ENCODE measurements around the gene LRRC73.
A peak's percentile ranks its signal among the peaks of the same experiment; 100 is the strongest.
"Not testable (repeated sequence)": the region's sequence is repeated elsewhere in the genome, so short reads cannot be mapped to it uniquely, and the experiment has no call there.

The LRRC73 gene

DNA sequence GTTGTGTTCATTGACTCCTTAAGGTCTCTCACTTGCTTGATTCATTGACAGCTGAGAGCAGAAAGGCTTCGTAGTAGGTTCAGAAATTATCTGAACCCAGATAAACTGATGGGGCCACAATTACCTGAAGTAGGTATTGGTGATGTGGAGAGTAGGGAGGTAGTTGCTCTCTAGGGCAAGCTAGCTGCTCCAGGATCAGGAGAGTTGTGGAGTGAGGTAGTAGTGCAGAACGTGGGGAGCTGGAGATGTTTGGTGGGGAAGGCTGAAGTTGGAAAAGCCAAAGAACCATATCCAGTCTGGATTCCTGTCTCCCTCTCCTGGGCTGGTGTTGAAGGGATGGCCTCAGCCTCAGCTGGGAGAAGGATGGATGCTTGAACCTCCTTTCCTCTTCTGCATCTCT, 16.9 kb downstream of the LRRC73 start:
- DNase-seq (ENCODE audit: low spot score): no peak

DNA sequence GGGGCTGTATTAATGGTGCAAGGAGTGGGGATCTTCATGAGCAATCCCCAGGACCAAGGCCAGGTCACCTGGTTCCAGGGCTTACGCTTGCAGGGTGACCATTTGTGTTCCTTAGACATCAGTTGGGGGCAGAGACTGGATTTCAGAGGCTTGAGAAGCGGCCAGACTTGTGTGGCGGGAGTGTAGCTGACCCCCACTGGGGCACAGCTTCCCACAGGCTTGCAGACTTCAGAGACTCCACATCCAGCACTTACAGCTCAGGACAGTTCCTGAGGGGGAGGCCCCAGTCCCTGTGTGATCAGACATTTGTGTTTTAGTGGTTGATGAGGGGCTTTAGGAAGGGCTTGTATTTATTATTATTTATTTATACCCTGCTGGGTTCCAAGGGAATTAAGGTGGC, 17.5 kb downstream of the LRRC73 start:
- DNase-seq (ENCODE audit: low spot score): no peak

- no peak for DNase-seq (ENCODE audit: low spot score)
These were observed 18.1 kb downstream of the LRRC73 start for GRCh38 chr6:43491750-43492661.

- DNase-seq (ENCODE audit: low spot score): no peak
These were observed 19.6 kb downstream of the LRRC73 start for GRCh38 chr6:43490523-43490939.

DNA sequence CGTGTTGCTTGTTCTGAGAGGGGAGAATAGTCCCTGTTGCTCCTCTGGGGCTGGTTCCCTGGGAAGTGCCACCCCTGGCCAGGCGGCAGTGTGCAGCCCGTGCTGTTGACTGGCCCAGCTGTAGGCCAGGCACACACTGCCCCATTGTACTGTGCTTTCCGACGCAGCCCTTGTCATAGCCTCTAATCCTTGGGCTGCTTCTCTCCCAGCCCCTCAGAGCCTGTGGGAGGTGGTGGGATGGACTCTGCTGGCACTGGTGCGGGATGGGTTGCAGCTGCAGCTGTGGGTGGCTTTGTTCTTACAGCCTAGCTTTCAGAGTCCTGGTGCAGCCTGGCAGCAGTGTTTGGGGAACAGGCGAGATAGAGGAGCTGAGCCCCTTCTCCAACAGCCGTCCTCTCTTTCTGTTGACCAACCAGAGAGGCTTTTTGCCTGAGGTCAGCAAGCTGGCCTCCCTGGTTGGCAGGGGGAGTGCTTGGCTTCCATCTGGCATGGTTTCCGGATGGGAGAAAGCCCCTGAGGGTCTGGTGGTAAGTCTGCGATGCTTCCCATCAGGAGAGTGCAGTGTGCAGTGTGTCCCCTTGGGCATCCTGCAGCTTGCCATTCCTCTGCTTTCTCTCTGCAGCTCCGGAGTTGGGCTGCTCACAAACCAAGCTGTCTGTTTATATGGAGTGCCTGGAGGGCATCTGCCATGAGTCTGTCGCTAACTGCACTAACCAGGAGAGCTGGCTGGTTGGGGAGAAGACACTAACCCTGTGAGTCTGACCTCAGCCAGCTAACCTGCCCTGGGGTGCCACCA, 20.7 kb downstream of the LRRC73 start:
- no peak for DNase-seq (ENCODE audit: low spot score)

DNA sequence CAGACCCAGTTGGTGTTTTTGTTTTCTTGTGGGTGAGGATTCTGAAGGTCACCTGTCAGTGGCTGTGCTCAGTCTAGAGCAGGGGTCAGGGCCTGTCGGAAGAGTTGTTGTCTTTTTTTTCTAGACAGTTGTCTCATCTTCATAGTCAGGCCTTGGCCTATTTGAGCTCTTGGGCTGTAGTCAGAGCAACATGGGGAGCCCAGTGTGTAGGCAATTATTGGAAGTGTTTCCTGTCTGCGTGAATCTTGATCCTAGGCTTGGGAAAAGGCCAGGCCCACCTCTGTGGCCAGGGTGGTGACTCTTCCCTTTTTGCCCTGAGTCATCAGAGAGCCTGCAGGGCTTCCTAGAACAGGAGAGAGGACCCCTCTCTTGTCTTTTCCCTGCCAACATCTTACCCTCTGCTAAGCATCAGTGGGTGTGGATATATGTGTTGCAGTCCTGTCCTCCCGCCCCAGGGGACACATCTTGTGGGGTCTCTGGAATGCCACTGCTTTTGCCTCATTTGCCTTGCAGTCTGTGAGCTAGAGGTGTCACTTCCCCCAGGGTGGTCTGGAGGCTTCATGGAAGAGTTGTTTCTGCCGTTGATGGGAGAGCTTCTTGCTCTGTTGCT, 21.4 kb downstream of the LRRC73 start:
- no peak for DNase-seq (ENCODE audit: low spot score)

DNA sequence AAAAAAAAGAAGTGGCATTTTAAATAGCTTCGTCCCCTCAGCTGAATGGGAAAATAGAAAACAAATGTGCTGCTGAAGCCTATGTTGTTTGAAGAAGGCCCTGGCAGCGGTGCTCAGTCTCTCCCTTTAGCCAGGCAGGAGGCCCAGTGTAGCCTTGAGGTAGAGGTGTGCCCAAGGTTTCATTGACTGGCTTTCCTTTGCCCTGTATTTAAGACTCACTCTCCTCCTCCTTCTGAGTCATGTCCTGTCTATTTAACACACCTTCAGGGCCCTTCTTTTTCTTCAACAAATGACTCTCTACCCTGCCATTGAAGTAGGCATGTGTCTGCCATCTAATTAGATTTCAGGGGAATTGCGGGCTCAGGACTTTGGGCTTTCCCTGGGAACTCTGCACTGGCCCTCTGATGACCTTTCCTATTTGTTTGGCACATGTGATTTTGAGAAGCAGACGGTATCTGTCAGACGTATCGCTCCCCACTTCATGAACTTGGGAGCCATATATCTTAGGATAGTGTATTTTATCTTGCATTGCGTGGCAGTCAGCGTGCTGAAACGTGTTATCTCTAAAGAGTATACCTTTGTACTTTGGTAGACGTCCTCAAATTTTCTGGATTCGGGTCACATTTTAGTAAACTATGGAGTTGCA, 28.4 kb downstream of the LRRC73 start:
- no peak for DNase-seq (ENCODE audit: low spot score)

DNA sequence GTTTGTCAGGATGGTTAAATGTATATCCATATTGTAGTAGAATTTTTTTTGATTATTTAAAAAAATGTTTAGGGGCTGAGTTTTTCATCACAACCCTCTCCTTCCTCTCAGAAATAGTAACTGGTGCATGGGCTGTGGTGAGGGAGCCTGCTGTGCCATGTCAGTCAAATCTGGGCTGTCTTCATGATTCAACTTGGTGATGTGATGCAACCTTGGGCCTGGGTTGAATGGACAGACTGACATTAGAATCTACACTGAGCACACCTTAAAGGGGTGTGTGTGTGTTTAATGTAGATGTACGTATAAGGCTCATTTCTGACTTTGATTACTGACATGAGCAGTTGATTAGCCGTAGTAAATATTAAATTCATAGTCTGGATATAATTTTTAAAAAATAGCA, 29.1 kb downstream of the LRRC73 start:
- no peak for DNase-seq (ENCODE audit: low spot score)

DNA sequence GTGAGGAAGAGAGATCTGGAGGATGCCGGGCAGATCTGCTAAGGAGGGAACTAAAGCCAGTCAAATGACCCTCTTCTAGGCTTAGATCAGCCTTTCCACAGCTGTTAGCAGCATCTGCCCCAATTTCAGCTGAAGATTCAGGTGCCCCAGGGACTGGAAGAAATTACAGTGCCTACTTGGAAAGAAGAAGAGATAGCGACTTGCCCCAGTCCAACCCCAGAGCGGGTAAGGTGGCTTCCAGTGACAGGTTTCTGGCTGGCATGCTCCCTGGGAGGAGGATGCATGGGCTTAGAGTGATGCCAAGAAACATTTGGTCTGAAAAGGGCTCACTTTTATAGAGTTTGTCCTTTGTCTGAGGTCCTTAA, 32.2 kb downstream of the LRRC73 start:
- no peak for DNase-seq (ENCODE audit: low spot score)

DNA sequence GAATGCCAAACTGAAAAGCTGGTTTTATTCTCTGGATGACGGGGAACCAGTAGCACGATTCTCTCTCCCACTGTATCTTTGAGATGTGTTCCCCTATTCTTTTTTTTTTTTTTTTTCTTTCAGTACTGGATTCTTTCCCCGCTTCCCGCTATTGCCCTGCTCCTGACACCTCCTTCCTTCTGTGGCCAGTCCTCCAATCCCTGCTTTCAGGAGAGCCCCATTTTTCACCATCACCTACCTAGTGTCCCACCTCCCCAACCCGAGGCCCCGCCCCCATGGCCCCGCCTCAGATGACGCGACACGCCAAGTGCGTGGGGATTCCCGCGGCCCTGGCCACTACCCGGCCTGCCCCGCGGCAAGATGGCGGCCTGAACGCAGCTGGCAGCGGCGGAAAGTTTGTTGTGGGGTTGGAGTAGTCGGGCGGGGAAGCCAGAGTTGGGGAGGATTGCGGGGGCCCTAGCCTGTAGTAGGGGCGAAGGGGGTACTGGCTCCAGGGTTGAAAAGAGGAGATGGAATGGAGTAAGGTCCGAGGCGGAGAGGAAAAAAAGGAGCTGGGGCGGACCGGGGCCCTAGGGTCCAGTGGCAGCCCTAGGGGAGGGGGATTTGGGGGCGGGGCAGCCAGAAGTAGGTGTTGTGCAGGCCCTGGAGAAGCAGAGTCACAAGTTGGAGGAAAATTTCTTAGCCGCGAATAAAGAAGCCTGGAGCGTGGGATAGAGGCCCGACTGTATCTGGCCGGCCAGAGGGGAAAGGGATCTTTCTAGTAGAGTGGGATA, 32.7 kb downstream of the LRRC73 start, which contains the start of gene TJAP1:
Gene TJAP1 (plus strand): TSS at position 336 of the 773 bp plus-strand sequence. CDS start 21,432 bp downstream, outside the sequence.
- peak; percentile 96 for DNase-seq (ENCODE audit: low spot score)

GRCh38 chr6:43476746-43477145, 33.4 kb downstream of the LRRC73 start:
- DNase-seq (ENCODE audit: low spot score): no peak

- DNase-seq (ENCODE audit: low spot score): no peak
These were observed 34.6 kb downstream of the LRRC73 start for GRCh38 chr6:43475516-43475915.

DNA sequence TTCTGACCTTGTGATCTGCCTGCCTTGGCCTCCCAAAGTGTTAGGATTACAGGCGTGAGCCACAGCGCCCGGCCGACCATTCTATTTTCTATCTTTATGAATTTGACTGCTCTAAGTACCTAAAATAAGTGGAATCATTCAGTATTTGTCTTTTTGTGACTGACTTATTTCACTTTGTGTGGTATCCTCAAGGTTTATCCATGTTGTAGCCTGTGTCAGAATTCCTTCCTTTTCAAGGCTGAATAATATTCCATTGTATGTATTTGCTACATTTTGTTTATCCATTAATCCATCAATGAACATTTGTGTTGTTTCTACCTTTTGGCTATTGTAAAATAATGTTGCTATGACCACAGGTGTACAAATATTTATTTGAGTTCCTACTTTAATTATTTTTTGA, 37.6 kb downstream of the LRRC73 start:
- DNase-seq (ENCODE audit: low spot score): no peak

DNA sequence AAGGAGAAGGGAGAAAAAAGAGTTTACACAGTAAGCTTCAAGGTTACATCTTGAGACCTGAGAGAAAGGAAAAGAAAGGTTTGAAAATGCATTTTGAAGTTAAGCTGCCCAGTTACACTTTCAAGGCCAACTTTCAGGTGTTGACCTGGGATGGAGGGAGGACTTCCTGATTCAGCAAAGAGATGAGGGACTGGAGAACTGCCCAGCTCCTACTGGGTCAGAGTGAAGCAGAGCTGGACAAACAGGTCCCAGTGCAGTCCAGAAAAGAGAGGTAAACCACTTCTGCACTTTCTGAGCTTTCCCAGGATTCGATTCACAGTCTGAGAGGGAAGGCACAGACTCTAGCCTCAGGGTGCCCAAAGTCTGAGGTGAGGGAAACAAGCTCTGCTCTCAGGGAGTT, 38.7 kb downstream of the LRRC73 start:
- no peak for DNase-seq (ENCODE audit: low spot score)

DNA sequence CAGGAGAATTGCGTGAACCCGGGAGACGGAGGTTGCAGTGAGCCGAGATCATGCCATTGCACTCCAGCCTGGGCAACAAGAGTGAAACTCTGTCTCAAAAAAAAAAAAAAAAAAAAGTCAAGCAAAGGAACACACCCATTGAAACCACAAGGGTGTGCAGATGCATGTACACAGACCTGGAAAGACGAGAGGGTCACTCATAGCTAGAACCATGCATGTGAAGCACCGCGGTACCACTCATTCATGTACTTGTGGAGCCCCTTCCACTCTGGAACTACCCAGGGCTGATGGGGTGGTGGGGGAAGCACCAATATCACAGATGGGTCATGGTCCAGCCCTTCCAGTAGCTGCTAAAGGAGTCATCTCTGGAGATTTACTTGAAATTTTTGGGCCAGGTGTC, 40.2 kb downstream of the LRRC73 start:
- DNase-seq (ENCODE audit: low spot score): no peak

- no peak for DNase-seq (ENCODE audit: low spot score)
These were observed 41.1 kb downstream of the LRRC73 start for GRCh38 chr6:43468748-43469681.

DNA sequence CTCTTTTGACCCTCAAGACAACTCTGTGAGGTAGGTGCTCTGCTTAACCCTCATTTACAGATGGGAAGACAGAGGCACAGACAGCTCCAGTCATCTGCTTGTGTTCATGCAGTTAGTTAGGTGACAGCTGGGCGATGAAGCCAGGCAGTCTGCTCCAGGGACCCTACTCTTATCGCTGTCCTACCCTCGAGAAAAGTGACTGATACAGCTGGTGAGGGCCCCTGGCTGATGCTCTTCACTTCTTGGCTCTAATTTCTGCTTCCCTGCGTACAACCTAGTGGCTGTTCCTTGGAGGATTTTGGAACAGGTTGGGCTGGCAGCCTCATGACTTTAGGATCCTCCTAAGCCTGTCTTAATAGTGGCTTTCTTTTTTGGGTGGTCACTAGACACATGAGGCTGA, 41.9 kb downstream of the LRRC73 start:
- DNase-seq (ENCODE audit: low spot score): no peak

GRCh38 chr6:43467752-43468151, 42.4 kb downstream of the LRRC73 start:
- DNase-seq (ENCODE audit: low spot score): no peak

GRCh38 chr6:43467265-43467664, 42.9 kb downstream of the LRRC73 start:
- not testable (repeated sequence) for DNase-seq (ENCODE audit: low spot score)

DNA sequence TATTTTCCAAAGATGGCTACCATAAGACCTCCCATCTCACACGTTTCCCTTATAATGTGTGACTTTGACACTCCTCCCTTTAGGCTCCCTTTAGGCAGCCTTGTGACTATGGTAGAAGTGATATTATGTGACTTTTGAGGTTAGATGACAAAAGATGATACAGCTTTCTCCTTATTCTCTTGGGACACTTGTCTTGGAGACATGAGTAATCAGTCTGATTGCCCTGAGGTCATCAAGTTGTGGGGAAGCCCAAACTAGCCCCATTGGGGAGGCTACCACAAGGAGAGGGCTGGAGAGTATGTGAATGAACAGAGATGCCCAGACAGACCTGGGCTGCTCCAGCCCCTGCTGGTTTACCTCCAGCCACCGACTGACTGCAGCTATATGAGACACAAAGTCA, 44.2 kb downstream of the LRRC73 start:
- no peak for DNase-seq (ENCODE audit: low spot score)

All from cerebellar cortex (tissue), 1 donor.